ENCODE results near the gene SMIM31.

- TF ChIP-seq GATA2 (IDR thresholded peaks at IDR 0.05; ENCODE audit: low read depth, low read length) (no peak), GATA3 (IDR thresholded peaks at IDR 0.05; ENCODE audit: low read depth, low read length) (no peak)
These were observed 25.9 kb downstream of the SMIM31 start for GRCh38 chr4:164779811-164780216.

All from SH-SY5Y (cell line).